22Rv1 (cell line): ENCODE data around the gene JAKMIP2.

Experiments used
- CTCF ChIP-seq: fragments of 450-650 bp; IDR thresholded peaks from 2 replicates; pipeline ENCODE4 v1.5.1; 2017; ENCODE audit warnings: mild to moderate bottlenecking
- ZFX ChIP-seq: fragments of 450-650 bp; IDR thresholded peaks from 2 replicates; pipeline ENCODE4 v1.6.1; 2017; ENCODE audit warnings: antibody characterized with exemption, borderline replicate concordance

GRCh38 chr5:147759441-147759840 lies 23.1 kb downstream of the JAKMIP2 start:
- no peak for TF ChIP-seq CTCF
- TF ChIP-seq ZFX: no peak
